ENCODE data around the gene ZMYND12. TPM values are rescaled to one million over a fixed set of nuclear protein-coding genes. Genes with fewer than 3 reads are reported as not detected.
"Not testable (repeated sequence)": the region's sequence is repeated elsewhere in the genome, so short reads cannot be mapped to it uniquely, and the experiment has no call there.

The ZMYND12 gene
- under 1 TPM in 2 of 4 donors, not detected in 2; 0.19 to 0.79 TPM for total RNA-seq

GRCh38 chr1:42456010-42456753, at the start of gene ZMYND12, which contains the start of gene PPCS:
Gene ZMYND12 (minus strand): TSS chr1:42456022. CDS start chr1:42455997, 25 bp downstream.
Gene PPCS (plus strand): TSS chr1:42456543. CDS start chr1:42456566, 23 bp downstream.
- H3K27me3 ChIP-seq: no peaks in the 10 kb centered on the region
- H3K4me3 ChIP-seq: peak within 1 kb of the TSS; percentile 59 to 98 (median 96)
- peaks cover 13 to 25% (median 15%) of the 10 kb centered on the region in 3 donors for H3K4me1 ChIP-seq
- TF ChIP-seq CTCF (IDR thresholded peaks at IDR 0.05) (peak in 4 of 6 experiments; percentile 23 to 56 (median 40)), POLR2A (IDR thresholded peaks at IDR 0.05) (peak in 2 of 4 donors; percentile 66 to 83)
- intact Hi-C loops (cut with DNase I): no loop called here
- peaks cover 0 to 37% (median 0%) of the 10 kb centered on the region in 3 donors for H3K36me3 ChIP-seq
- peak within 1 kb of the TSS; percentile 83 to 96 (median 94) for H3K27ac ChIP-seq
- WGBS, 2 donors: 0% methylated on average over 14 to 27 of the region's 66 CpGs
- no peaks in the 10 kb centered on the region for H3K9me3 ChIP-seq
- peak; percentile 68 for DNase-seq

- H3K9me3 ChIP-seq: peaks cover 0 to 78% (median 29%) of the 10 kb centered on the region in 3 donors
- H3K27ac ChIP-seq: no peak overlapping the region
- no peak overlapping the region for H3K4me3 ChIP-seq
- intact Hi-C loops (cut with DNase I): no loop called here
- H3K36me3 ChIP-seq: peaks cover 0 to 49% (median 0%) of the 10 kb centered on the region in 3 donors
- TF ChIP-seq POLR2A (IDR thresholded peaks at IDR 0.05) (no peak), CTCF (IDR thresholded peaks at IDR 0.05) (peak in 1 of 6 experiments; percentile 11)
- no peak for DNase-seq
- WGBS, 2 donors: 91 to 93% methylated on average over 2 of the region's 2 CpGs
- no peaks in the 10 kb centered on the region for H3K27me3 ChIP-seq
- H3K4me1 ChIP-seq: no peaks in the 10 kb centered on the region
Measured at GRCh38 chr1:42504535-42505128, 48.8 kb upstream of the ZMYND12 start.

GRCh38 chr1:42502031-42502430, 46.2 kb upstream of the ZMYND12 start:
- intact Hi-C loops (cut with DNase I): not testable (repeated sequence)

GRCh38 chr1:42490237-42490636, 34.4 kb upstream of the ZMYND12 start:
- Histone ChIP-seq H3K4me3 (no peak overlapping the region), H3K27ac (no peak overlapping the region), H3K36me3 (peaks cover 0 to 10% (median 0%) of the 10 kb centered on the region in 3 donors), H3K4me1 (no peaks in the 10 kb centered on the region), H3K9me3 (no peaks in the 10 kb centered on the region), H3K27me3 (no peaks in the 10 kb centered on the region)
- intact Hi-C loops (cut with DNase I): no loop called here
- no peak for TF ChIP-seq POLR2A (IDR thresholded peaks at IDR 0.05)
- TF ChIP-seq CTCF (IDR thresholded peaks at IDR 0.05): no peak
- DNase-seq: no peak
- WGBS, 2 donors: 92 to 96% methylated on average over 3 of the region's 3 CpGs

More at GRCh38 chr1:42502031-42502430, 46.2 kb upstream of the ZMYND12 start:
- 91 to 95% methylated on average over 3 to 7 of the region's 11 CpGs for WGBS, 2 donors
- H3K27ac ChIP-seq, H3K4me1 ChIP-seq, DNase-seq, H3K27me3 ChIP-seq, H3K4me3 ChIP-seq: not testable (repeated sequence)
- H3K36me3 ChIP-seq: peaks cover 0 to 43% (median 0%) of the 10 kb centered on the region in 3 donors
- H3K9me3 ChIP-seq: peaks cover 0 to 52% (median 27%) of the 10 kb centered on the region in 3 donors

GRCh38 chr1:42484382-42484781, 28.6 kb upstream of the ZMYND12 start:
- no peak for DNase-seq
- intact Hi-C loops (cut with DNase I): no loop called here
- WGBS, 2 donors: 64 to 69% methylated on average over 2 of the region's 2 CpGs
- H3K36me3 ChIP-seq: peaks cover 0 to 7% (median 0%) of the 10 kb centered on the region in 3 donors
- no peaks in the 10 kb centered on the region for H3K9me3 ChIP-seq
- no peaks in the 10 kb centered on the region for H3K27me3 ChIP-seq
- H3K4me1 ChIP-seq: no peaks in the 10 kb centered on the region
- no peak overlapping the region for H3K4me3 ChIP-seq
- no peak overlapping the region for H3K27ac ChIP-seq
- no peak for TF ChIP-seq CTCF (IDR thresholded peaks at IDR 0.05)
- no peak for TF ChIP-seq POLR2A (IDR thresholded peaks at IDR 0.05)

Data from esophagus squamous epithelium (tissue), 5 donors.